Measurements from ENCODE around the gene ADAMTS16. TPM values are rescaled to one million over a fixed set of nuclear protein-coding genes. Genes with fewer than 3 reads are reported as not detected.

Gene ADAMTS16
- total RNA-seq, 1 donor from 2014 or later = 4.1 TPM

- DNase-seq (ENCODE audit: low spot score) = no peak
- TF ChIP-seq EZH2phosphoT487 (IDR thresholded peaks at IDR 0.05) (no peak), EZH2 (IDR thresholded peaks at IDR 0.05) (no peak), CTCF (IDR thresholded peaks at IDR 0.05) (no peak)
- no peak overlapping the region for H3K4me3 Mint-ChIP-seq
- peaks cover 21% of the 10 kb centered on the region for H3K9me3 Mint-ChIP-seq
- Histone ChIP-seq H3K79me2 (ENCODE audit: low read depth) (no peaks in the 10 kb centered on the region), H4K20me1 (ENCODE audit: low read depth) (no peaks in the 10 kb centered on the region), H3K9ac (no peak overlapping the region), H3K27me3 (no peaks in the 10 kb centered on the region), H2AFZ (replicated peaks) (no peak overlapping the region), H3K36me3 (no peaks in the 10 kb centered on the region), H3K4me2 (no peak overlapping the region), H3K4me3 (no peak overlapping the region), H3K9me3 (ENCODE audit: low read depth) (no peaks in the 10 kb centered on the region), H3K27ac (no peak overlapping the region), H3F3A (ENCODE audit: low read depth) (peaks cover 8% of the 10 kb centered on the region), H3K4me1 (peaks cover 17% of the 10 kb centered on the region)
- peaks cover 6% of the 10 kb centered on the region for H3K27me3 Mint-ChIP-seq (ENCODE audit: insufficient read depth, low read depth)
- peaks cover 11% of the 10 kb centered on the region for H3K4me1 Mint-ChIP-seq
- peaks cover 8% of the 10 kb centered on the region for H3K36me3 Mint-ChIP-seq
- no peak overlapping the region for H3K27ac Mint-ChIP-seq
These were observed 163.1 kb downstream of the ADAMTS16 start for GRCh38 chr5:5303242-5303641.

GRCh38 chr5:5304361-5305020 lies 164.4 kb downstream of the ADAMTS16 start:
- Histone ChIP-seq H3K9ac (no peak overlapping the region), H3F3A (ENCODE audit: low read depth) (peaks cover 8% of the 10 kb centered on the region), H3K27ac (no peak overlapping the region), H3K27me3 (no peaks in the 10 kb centered on the region), H3K9me3 (ENCODE audit: low read depth) (no peaks in the 10 kb centered on the region), H4K20me1 (ENCODE audit: low read depth) (no peaks in the 10 kb centered on the region), H2AFZ (replicated peaks) (no peak overlapping the region), H3K4me1 (peaks cover 11% of the 10 kb centered on the region), H3K79me2 (ENCODE audit: low read depth) (no peaks in the 10 kb centered on the region), H3K4me2 (no peak overlapping the region), H3K36me3 (no peaks in the 10 kb centered on the region), H3K4me3 (no peak overlapping the region)
- TF ChIP-seq EZH2 (IDR thresholded peaks at IDR 0.05) (no peak), CTCF (IDR thresholded peaks at IDR 0.05) (no peak), EZH2phosphoT487 (IDR thresholded peaks at IDR 0.05) (no peak)
- H3K27ac Mint-ChIP-seq = no peak overlapping the region
- peaks cover 8% of the 10 kb centered on the region for H3K36me3 Mint-ChIP-seq
- H3K9me3 Mint-ChIP-seq = peaks cover 21% of the 10 kb centered on the region
- peak; percentile 32 for DNase-seq (ENCODE audit: low spot score)
- H3K4me1 Mint-ChIP-seq = peaks cover 3% of the 10 kb centered on the region
- H3K27me3 Mint-ChIP-seq (ENCODE audit: insufficient read depth, low read depth) = peaks cover 6% of the 10 kb centered on the region
- H3K4me3 Mint-ChIP-seq = no peak overlapping the region

GRCh38 chr5:5306696-5307095 lies 166.6 kb downstream of the ADAMTS16 start:
- H3F3A ChIP-seq (ENCODE audit: low read depth) = peaks cover 4% of the 10 kb centered on the region
- no peak for TF ChIP-seq EZH2 (IDR thresholded peaks at IDR 0.05)
- no peak overlapping the region for H3K9ac ChIP-seq
- H3K4me1 ChIP-seq = peaks cover 7% of the 10 kb centered on the region
- Mint-ChIP-seq H3K27ac (no peak overlapping the region), H3K4me1 (peaks cover 7% of the 10 kb centered on the region), H3K4me3 (no peak overlapping the region), H3K36me3 (peaks cover 10% of the 10 kb centered on the region), H3K27me3 (ENCODE audit: insufficient read depth, low read depth) (peaks cover 15% of the 10 kb centered on the region), H3K9me3 (peaks cover 17% of the 10 kb centered on the region)
- H2AFZ ChIP-seq (replicated peaks) = no peak overlapping the region
- no peaks in the 10 kb centered on the region for H3K27me3 ChIP-seq
- no peaks in the 10 kb centered on the region for H3K36me3 ChIP-seq
- no peak overlapping the region for H3K4me2 ChIP-seq
- H3K9me3 ChIP-seq (ENCODE audit: low read depth) = no peaks in the 10 kb centered on the region
- no peak for DNase-seq (ENCODE audit: low spot score)
- no peak overlapping the region for H3K27ac ChIP-seq
- H3K4me3 ChIP-seq = no peak overlapping the region
- H3K79me2 ChIP-seq (ENCODE audit: low read depth) = no peaks in the 10 kb centered on the region
- no peaks in the 10 kb centered on the region for H4K20me1 ChIP-seq (ENCODE audit: low read depth)

GRCh38 chr5:5308319-5308718 lies 168.2 kb downstream of the ADAMTS16 start:
- Histone ChIP-seq H3K4me2 (no peak overlapping the region), H3K27me3 (no peaks in the 10 kb centered on the region), H3K9ac (no peak overlapping the region), H3K4me1 (peaks cover 18% of the 10 kb centered on the region), H2AFZ (replicated peaks) (no peak overlapping the region), H3K27ac (no peak overlapping the region), H3F3A (ENCODE audit: low read depth) (peaks cover 4% of the 10 kb centered on the region), H3K4me3 (no peak overlapping the region), H4K20me1 (ENCODE audit: low read depth) (no peaks in the 10 kb centered on the region), H3K36me3 (no peaks in the 10 kb centered on the region), H3K79me2 (ENCODE audit: low read depth) (no peaks in the 10 kb centered on the region), H3K9me3 (ENCODE audit: low read depth) (no peaks in the 10 kb centered on the region)
- H3K4me3 Mint-ChIP-seq = no peak overlapping the region
- TF ChIP-seq EZH2phosphoT487 (IDR thresholded peaks at IDR 0.05) = no peak
- peaks cover 15% of the 10 kb centered on the region for H3K27me3 Mint-ChIP-seq (ENCODE audit: insufficient read depth, low read depth)
- peaks cover 19% of the 10 kb centered on the region for H3K4me1 Mint-ChIP-seq
- H3K36me3 Mint-ChIP-seq = peaks cover 5% of the 10 kb centered on the region
- peaks cover 7% of the 10 kb centered on the region for H3K9me3 Mint-ChIP-seq
- H3K27ac Mint-ChIP-seq = peak overlapping the region; percentile 90
- DNase-seq (ENCODE audit: low spot score) = no peak

Data from neural progenitor cell (in vitro differentiated cells).